ENCODE data around the gene SHC2. TPM values are rescaled to one million over a fixed set of nuclear protein-coding genes. Genes with fewer than 3 reads are reported as not detected.
"Not testable (repeated sequence)": the region's sequence is repeated elsewhere in the genome, so short reads cannot be mapped to it uniquely, and the experiment has no call there.

SHC2 gene
- total RNA-seq, 1 donor from 2014 or later: not detected

GRCh38 chr19:390386-391206 is 70.2 kb downstream of the SHC2 start:
- intact Hi-C loops (cut with micrococcal nuclease): no loop called here

DNA sequence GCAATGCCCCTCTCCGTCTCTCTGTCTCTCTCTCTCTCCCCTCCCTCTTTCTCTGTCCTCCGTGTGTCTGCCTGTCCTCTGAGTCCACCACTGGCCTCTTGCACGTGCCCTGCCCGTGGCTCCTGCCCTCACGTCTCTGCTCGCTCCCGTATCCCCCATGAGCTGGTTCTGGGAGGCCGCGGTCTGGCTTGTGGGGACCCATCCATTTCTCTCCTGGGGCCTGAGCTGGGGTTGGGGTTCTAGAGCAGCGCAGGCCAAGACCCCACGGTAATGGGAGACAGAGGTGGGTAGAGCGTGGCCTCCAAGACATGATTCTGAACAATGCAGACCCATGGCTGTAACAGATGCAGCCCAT is 70.9 kb downstream of the SHC2 start:
- intact Hi-C loops (cut with micrococcal nuclease): no loop called here

- intact Hi-C loops (cut with micrococcal nuclease): no loop called here
These were observed 71.4 kb downstream of the SHC2 start for GRCh38 chr19:389255-389934.

DNA sequence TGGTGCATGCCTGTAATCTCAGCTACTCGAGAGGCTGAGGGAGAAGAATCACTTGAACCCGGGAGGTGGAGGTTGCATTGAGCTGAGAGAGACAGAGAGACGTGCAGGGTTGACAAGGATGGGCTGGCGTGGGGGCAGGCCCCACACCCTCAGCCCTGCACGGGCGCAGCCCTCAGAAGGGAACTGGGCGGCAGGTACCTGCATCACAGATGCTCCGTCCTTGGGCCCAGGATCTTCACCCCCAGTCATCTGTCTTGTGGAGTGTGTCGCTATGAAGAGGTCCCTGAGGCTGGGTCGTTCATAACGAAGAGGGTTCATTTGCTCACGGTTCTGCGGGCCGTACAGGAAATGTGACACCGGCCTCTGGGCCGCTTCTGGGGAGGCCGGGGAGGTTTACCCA is 72.1 kb downstream of the SHC2 start:
- intact Hi-C loops (cut with micrococcal nuclease): no loop called here

- intact Hi-C loops (cut with micrococcal nuclease): no loop called here
These were observed 73.1 kb downstream of the SHC2 start for GRCh38 chr19:387777-388176.

GRCh38 chr19:386632-387301 is 74.1 kb downstream of the SHC2 start:
- intact Hi-C loops (cut with micrococcal nuclease): not testable (repeated sequence)

GRCh38 chr19:386189-386588 is 74.6 kb downstream of the SHC2 start:
- intact Hi-C loops (cut with micrococcal nuclease): not testable (repeated sequence)

DNA sequence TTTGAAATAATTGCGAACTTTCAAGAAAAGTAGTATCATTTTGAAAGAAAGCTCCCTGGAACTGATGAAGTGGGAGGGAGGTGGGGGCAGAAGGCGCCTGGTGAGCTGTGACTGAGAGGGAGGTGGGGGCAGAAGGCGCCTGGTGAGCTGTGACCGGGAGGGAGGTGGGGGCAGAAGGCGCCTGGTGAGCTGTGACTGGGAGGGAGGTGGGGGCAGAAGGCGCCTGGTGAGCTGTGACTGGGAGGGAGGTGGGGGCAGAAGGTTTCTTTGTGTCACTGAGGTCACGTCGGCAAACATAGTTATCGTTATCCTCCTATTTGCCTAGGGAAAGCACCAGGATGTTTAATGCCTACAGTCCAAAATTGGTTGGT is 76.0 kb downstream of the SHC2 start:
- intact Hi-C loops (cut with micrococcal nuclease): no loop called here

DNA sequence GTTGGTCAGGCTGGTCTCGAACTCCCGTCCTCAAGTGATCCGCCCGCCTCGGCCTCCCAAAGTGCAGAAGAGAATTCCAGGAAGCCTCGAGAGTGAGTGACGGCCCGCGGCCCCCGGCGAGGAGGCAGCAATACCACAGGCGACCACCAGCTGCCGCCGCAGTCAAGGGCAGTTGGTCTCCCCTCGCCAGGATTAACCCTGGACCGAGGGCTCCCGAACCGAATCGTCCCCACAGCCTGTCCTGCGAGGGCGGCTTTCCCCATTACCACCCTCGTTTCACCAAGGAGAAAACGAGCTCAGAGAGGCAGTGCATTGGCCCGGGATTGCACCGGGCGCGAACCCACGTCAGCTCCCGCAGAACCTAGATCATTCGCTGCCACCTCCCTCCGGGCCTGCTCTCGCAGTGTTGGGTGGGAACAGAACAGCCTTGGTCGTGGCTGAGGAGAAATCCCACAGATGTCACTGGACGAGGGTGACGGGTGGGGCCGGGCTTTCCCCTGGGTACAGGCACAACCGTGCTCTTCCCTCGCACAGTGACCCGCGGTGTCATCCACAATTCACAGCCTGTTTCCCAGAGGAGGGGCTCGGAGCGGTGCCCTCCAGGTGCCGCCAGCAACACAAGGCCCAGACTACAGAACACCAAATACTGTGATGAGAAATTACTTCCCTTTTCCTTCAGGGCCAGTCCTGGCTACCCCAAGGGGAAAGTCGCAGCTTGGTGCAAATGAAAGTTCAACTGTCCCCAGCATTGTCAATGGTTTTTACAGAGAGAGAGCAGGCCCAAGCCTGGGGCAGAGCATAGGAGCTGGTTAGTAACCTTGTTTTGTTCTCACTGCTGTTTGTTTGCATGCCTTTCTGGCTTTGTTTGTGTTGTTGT is 76.7 kb downstream of the SHC2 start:
- intact Hi-C loops (cut with micrococcal nuclease): no loop called here

GRCh38 chr19:383040-383439 is 77.8 kb downstream of the SHC2 start:
- intact Hi-C loops (cut with micrococcal nuclease): no loop called here

DNA sequence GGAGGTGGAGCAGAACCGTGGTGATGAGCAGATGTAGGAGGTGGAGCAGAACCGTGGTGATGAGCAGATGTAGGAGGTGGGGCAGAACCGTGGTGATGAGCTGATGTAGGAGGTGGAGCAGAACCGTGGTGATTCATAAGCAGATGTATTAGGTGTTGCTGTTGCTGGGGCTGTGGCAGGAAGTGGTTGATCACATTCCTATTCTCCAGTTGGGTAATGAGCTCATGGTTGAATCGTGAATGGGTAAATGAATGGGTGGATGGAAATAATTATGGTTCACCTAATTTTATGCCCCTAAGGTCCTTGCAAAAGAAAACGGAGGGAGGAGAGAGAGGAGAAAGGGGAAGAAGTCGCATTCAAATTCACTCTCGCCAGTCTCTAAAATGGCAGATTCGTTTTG is 78.3 kb downstream of the SHC2 start:
- intact Hi-C loops (cut with micrococcal nuclease): not testable (repeated sequence)

DNA sequence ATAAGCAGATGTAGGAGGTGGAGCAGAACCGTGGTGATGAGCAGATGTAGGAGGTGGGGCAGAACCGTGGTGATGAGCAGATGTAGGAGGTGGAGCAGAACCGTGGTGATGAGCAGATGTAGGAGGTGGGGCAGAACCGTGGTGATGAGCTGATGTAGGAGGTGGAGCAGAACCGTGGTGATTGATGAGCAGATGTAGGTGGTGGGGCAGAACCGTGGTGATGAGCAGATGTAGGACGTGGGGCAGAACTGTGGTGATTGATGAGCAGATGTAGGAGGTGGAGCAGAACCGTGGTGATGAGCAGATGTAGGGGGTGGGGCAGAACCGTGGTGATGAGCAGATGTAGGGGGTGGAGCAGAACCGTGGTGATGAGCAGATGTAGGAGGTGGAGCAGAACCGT is 78.9 kb downstream of the SHC2 start:
- intact Hi-C loops (cut with micrococcal nuclease): not testable (repeated sequence)

DNA sequence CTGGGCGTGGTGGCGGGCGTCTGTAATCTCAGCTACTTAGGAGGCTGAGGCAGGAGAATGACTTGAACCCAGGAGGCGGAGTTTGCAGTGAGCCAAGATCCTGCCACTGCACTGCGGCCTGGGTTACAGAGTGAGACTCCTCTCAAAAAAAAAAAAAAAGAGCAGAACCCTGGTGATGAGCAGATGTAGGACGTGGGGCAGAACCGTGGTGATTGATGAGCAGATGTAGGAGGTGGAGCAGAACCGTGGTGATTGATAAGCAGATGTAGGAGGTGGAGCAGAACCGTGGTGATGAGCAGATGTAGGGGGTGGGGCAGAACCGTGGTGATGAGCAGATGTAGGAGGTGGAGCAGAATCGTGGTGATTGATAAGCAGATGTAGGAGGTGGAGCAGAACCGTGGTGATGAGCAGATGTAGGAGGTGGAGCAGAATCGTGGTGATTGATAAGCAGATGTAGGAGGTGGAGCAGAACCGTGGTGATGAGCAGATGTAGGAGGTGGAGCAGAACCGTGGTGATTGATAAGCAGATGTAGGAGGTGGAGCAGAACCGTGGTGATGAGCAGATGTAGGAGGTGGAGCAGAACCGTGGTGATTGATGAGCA is 80.1 kb downstream of the SHC2 start:
- intact Hi-C loops (cut with micrococcal nuclease): not testable (repeated sequence)

- intact Hi-C loops (cut with micrococcal nuclease): no loop called here
These were observed 81.0 kb downstream of the SHC2 start for GRCh38 chr19:379796-380195.

DNA sequence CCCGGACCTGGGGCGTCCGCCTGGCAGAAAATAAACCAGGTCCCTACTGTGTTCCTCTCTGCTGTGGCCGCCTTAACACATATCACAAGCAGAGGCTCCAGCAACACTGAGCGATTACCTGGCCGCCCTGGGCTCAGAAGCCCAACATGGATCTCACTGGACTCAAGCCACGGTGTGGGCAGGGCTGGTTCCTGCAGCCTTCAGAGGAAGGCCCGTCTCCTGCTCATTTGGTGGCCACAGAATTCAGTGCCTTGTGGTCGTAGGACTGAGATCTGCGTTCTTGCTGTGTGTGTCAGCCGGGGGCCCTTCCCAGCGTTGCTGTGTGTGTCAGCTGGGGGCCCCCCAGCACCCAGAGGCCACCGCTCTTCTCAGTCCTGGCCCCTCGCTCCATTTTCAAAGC is 82.1 kb downstream of the SHC2 start:
- intact Hi-C loops (cut with micrococcal nuclease): no loop called here

DNA sequence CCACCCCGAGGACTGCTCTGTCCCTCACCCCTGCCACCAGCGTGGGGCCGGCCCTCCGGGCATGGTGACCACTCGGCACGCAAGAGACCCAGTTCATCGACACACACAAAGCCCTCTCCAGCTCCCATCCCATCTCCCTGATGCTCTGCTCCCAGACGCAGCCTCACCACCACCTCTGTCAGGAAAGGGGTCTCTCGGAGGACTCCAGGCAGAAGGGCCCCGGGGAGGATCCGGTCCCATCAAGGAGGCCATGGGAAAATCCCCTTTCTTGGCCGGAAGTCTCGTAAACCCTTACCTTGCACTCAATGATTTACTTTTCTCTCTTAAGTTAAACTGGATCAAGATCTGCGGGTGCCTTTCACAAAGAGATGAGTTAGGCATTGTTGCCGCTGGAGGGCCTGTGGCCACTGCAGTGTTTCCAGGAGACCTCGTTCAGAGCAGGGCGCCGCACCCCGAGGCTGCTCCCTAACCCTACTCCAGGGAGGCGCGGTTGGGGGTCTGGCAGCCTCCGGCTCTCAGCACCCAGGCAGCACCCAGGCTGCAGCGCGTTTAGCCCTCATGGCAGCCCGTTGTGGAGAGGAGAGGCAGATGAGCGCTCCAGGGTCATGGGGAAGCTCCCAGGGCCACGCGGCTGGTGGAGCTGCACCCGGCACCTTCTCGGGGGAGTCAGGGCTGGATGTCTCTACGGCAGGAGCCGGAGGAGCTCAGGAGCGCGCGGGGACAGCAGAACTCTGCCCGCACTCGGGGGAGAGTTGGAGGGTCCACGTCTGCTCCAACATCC is 82.8 kb downstream of the SHC2 start:
- intact Hi-C loops (cut with micrococcal nuclease): no loop called here

GRCh38 chr19:376111-376470 is 84.7 kb downstream of the SHC2 start:
- intact Hi-C loops (cut with micrococcal nuclease): no loop called here

GRCh38 chr19:375395-376110 is 85.3 kb downstream of the SHC2 start:
- intact Hi-C loops (cut with micrococcal nuclease): no loop called here

- intact Hi-C loops (cut with micrococcal nuclease): no loop called here
These were observed 86.0 kb downstream of the SHC2 start for GRCh38 chr19:374886-375235.

Measured in T-helper 2 cell treated with Interferon-gamma antibody and Interleukin-4, amounts not matched to agents 100 ng/mL and 5 ng/mL, for 36 hours (primary cell).